ENCODE measurements around the gene PIGU. TPM values are rescaled to one million over a fixed set of nuclear protein-coding genes. Genes with fewer than 3 reads are reported as not detected.

PIGU gene
- total and polyA plus RNA-seq, 2 of the 13 experiments (the other 11 are each of a cell fraction or from before 2014, with no cell fraction given) = 45.5 to 231 TPM

- TF ChIP-seq ATF2 (CRISPR knock-in tag; IDR thresholded peaks at IDR 0.05) (peak; percentile 78), ARNT2 (CRISPR knock-in tag; IDR thresholded peaks at IDR 0.05; ENCODE audit: low read depth) (peak; percentile 73; the same call in 1 of the 2 replicates), NFATC3 (CRISPR knock-in tag; IDR thresholded peaks at IDR 0.05) (peak; percentile 97), IRX3 (CRISPR knock-in tag; IDR thresholded peaks at IDR 0.05; ENCODE audit: borderline replicate concordance, low read depth) (no peak), SRY (CRISPR knock-in tag; IDR thresholded peaks at IDR 0.05) (peak; percentile 50; the same call in 1 of the 2 replicates), MLLT10 (CRISPR knock-in tag; IDR thresholded peaks at IDR 0.05) (no peak), MAF1 (CRISPR knock-in tag; IDR thresholded peaks at IDR 0.05; ENCODE audit: borderline replicate concordance) (no peak), AKNA (CRISPR knock-in tag; IDR thresholded peaks at IDR 0.05; ENCODE audit: borderline replicate concordance) (no peak), ZSCAN9 (CRISPR knock-in tag; IDR thresholded peaks at IDR 0.05; ENCODE audit: borderline replicate concordance) (no peak), ZNF784 (CRISPR knock-in tag; IDR thresholded peaks at IDR 0.05; ENCODE audit: borderline replicate concordance) (no peak; the same call in 1 of the 2 replicates), ZNF687 (CRISPR knock-in tag; IDR thresholded peaks at IDR 0.05) (peak; percentile 76), HIVEP1 (CRISPR knock-in tag; IDR thresholded peaks at IDR 0.05) (peak; percentile 93), SMAD9 (CRISPR knock-in tag; IDR thresholded peaks at IDR 0.05) (0 out of 2 replicates have a peak, but pooled peaks have one; percentile 26), HOXA5 (CRISPR knock-in tag; IDR thresholded peaks at IDR 0.05) (no peak; the same call in 1 of the 2 replicates), POLR2G (IDR thresholded peaks at IDR 0.05; ENCODE audit: low read depth, low read length) (peak; percentile 78), AKAP8 (CRISPR knock-in tag; IDR thresholded peaks at IDR 0.05) (no peak), ZNF337 (CRISPR knock-in tag; IDR thresholded peaks at IDR 0.05; ENCODE audit: borderline replicate concordance, low read depth) (no peak)
These were observed 27.5 kb upstream of the PIGU start, which contains the start of gene TP53INP2 (continued) for GRCh38 chr20:34704177-34705007.
